Measurements from ENCODE around the gene UNC5CL.

Gene UNC5CL

GRCh38 chr6:40977695-40978094, 61.3 kb downstream of the UNC5CL start:
- in situ Hi-C loops (cut with HindIII; ENCODE audit: low sequenced_read_pairs): no loop called here

GRCh38 chr6:40977085-40977484, 61.9 kb downstream of the UNC5CL start:
- in situ Hi-C loops (cut with HindIII; ENCODE audit: low sequenced_read_pairs): no loop called here

Measured in DLD1 (cell line).